ENCODE measurements around the gene AFF3. TPM values are rescaled to one million over a fixed set of nuclear protein-coding genes. Genes with fewer than 3 reads are reported as not detected.

The AFF3 gene
- total and polyA plus RNA-seq, 2 of the 13 experiments (the other 11 are each of a cell fraction or from before 2014, with no cell fraction given) = not detected

DNA sequence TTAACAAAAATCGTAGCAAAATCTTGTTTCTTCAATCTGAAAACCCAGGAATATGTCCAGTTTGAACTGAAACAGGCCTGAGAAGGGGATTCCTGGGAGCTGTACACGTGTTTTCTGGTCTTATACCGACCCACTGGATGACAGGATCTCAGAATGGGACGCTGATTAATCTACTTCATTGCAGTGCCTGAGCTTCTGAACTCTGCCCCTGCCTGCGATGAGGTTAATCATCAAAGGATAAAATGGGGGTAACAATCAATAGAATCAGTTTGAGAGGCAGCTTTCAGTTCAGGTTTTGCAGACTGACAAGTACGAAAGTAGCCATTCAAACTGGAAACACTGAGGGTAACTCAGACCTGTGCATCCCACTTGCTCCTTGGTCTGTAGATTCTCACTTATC, 378.6 kb downstream of the AFF3 start:
- Histone ChIP-seq H3K27ac (ENCODE audit: extremely low read length, insufficient read depth, low read length) (no peak overlapping the region), H2AFZ (ENCODE audit: low read length) (no peak overlapping the region), H3K36me3 (replicated peaks in 1 of 2; ENCODE audit: control insufficient read depth in 1 of 2, insufficient read depth in 2 of 2, low read length in 2 of 2) (no peaks in the 10 kb centered on the region), H3K79me2 (ENCODE audit: insufficient read depth, low read length) (no peaks in the 10 kb centered on the region), H3K27me3 (ENCODE audit: control insufficient read depth in 1 of 2, insufficient read depth in 2 of 2, low read length in 2 of 2) (no peaks in the 10 kb centered on the region), H3K4me1 (ENCODE audit: insufficient read depth, low read length) (no peaks in the 10 kb centered on the region), H4K20me1 (ENCODE audit: insufficient read depth, low read length) (no peaks in the 10 kb centered on the region), H3K4me2 (ENCODE audit: low read depth, low read length) (no peak overlapping the region), H3K9me3 (ENCODE audit: low read length) (no peaks in the 10 kb centered on the region), H3K9ac (ENCODE audit: insufficient read depth, low read depth, low read length) (no peak overlapping the region), H3K4me3 (replicated peaks in 1 of 3; ENCODE audit: insufficient read depth in 1 of 3, low read depth in 2 of 3, low read length in 3 of 3) (no peak overlapping the region)
- no peak for DNase-seq (ENCODE audit: low spot score)
- no peak for ATAC-seq
- no TSS peak for BruUV-seq (replicated peaks)
- 5% methylated on average over 6 of the region's 6 CpGs for WGBS (ENCODE audit: low lambda C conversion rate)
- intact Hi-C loops (cut with micrococcal nuclease; ENCODE audit: unreplicated experiment) (no loop called here), in situ Hi-C loops (cut with HindIII; ENCODE audit: extremely low pct_ligation_motif_present, low pct_unique_long_range_greater_than_20kb) (no loop called here)
- no peak for FAIRE-seq
- ChIA-PET POLR2A (no interaction called here), CTCF (ENCODE audit: low intra/inter-chr PET ratio, low total read pairs) (no interaction called here)
- TF ChIP-seq REL (CRISPR knock-in tag; conservative IDR thresholded peaks at IDR 0.05) = no peak
- TF ChIP-seq EZH2 (conservative IDR thresholded peaks at IDR 0.05; ENCODE audit: low read depth, low read length) = no peak
- no peak for TF ChIP-seq AKAP8 (CRISPR knock-in tag; IDR thresholded peaks at IDR 0.05)

DNA sequence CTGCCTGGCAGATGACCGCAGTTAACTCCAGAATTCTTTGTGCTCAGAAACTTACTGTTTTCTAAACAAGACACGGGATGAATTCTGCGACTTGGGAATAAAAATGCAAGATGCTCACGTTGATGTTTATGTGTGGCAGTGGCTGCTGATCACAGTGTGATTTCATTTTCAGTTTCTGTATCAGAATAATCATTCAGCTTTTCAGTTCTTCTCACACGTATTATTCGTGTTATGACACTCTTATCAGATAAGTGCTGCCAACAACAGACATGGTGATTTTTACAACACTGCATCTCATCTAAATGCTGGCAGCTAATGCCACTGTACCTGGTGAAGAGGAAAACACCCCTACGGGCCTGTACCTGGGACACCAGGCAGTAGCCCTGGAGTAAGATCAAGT, 379.7 kb downstream of the AFF3 start:
- intact Hi-C loops (cut with micrococcal nuclease; ENCODE audit: unreplicated experiment) (no loop called here), in situ Hi-C loops (cut with HindIII; ENCODE audit: extremely low pct_ligation_motif_present, low pct_unique_long_range_greater_than_20kb) (no loop called here)
- no peaks in the 10 kb centered on the region for H4K20me1 ChIP-seq (ENCODE audit: insufficient read depth, low read length)
- FAIRE-seq = no peak
- CTCF ChIA-PET (ENCODE audit: low intra/inter-chr PET ratio, low total read pairs) = no interaction called here
- H3K36me3 ChIP-seq (replicated peaks in 1 of 2; ENCODE audit: control insufficient read depth in 1 of 2, insufficient read depth in 2 of 2, low read length in 2 of 2) = no peaks in the 10 kb centered on the region
- H3K27ac ChIP-seq (ENCODE audit: extremely low read length, insufficient read depth, low read length) = no peak overlapping the region
- no peak overlapping the region for H3K4me3 ChIP-seq (replicated peaks in 1 of 3; ENCODE audit: insufficient read depth in 1 of 3, low read depth in 2 of 3, low read length in 3 of 3)
- no TSS peak for BruUV-seq (replicated peaks)
- H3K4me2 ChIP-seq (ENCODE audit: low read depth, low read length) = no peak overlapping the region
- WGBS (ENCODE audit: low lambda C conversion rate) = 59% methylated on average over 7 of the region's 7 CpGs
- no peak for ATAC-seq
- no peak for DNase-seq (ENCODE audit: low spot score)
- no peaks in the 10 kb centered on the region for H3K27me3 ChIP-seq (ENCODE audit: control insufficient read depth in 1 of 2, insufficient read depth in 2 of 2, low read length in 2 of 2)
- no peak overlapping the region for H2AFZ ChIP-seq (ENCODE audit: low read length)
- H3K4me1 ChIP-seq (ENCODE audit: insufficient read depth, low read length) = no peaks in the 10 kb centered on the region
- H3K79me2 ChIP-seq (ENCODE audit: insufficient read depth, low read length) = no peaks in the 10 kb centered on the region
- POLR2A ChIA-PET = no interaction called here
- no peak overlapping the region for H3K9ac ChIP-seq (ENCODE audit: insufficient read depth, low read depth, low read length)
- no peaks in the 10 kb centered on the region for H3K9me3 ChIP-seq (ENCODE audit: low read length)
- no peak for TF ChIP-seq ATF5 (CRISPR knock-in tag; IDR thresholded peaks at IDR 0.05; ENCODE audit: low read depth)
- no peak for TF ChIP-seq ZKSCAN1 (IDR thresholded peaks at IDR 0.05; ENCODE audit: low read length)
- TF ChIP-seq ZNF33A (CRISPR knock-in tag; IDR thresholded peaks at IDR 0.05; ENCODE audit: borderline replicate concordance) = no peak
- no peak for TF ChIP-seq CAMTA2 (CRISPR knock-in tag; IDR thresholded peaks at IDR 0.05; ENCODE audit: borderline replicate concordance)
- no peak for TF ChIP-seq ISL2 (CRISPR knock-in tag; IDR thresholded peaks at IDR 0.05)
- TF ChIP-seq ZNF234 (CRISPR knock-in tag; conservative IDR thresholded peaks at IDR 0.05) = no peak
- TF ChIP-seq ZNF800 (CRISPR knock-in tag; IDR thresholded peaks at IDR 0.05) = no peak
- TF ChIP-seq, protein P1, sequence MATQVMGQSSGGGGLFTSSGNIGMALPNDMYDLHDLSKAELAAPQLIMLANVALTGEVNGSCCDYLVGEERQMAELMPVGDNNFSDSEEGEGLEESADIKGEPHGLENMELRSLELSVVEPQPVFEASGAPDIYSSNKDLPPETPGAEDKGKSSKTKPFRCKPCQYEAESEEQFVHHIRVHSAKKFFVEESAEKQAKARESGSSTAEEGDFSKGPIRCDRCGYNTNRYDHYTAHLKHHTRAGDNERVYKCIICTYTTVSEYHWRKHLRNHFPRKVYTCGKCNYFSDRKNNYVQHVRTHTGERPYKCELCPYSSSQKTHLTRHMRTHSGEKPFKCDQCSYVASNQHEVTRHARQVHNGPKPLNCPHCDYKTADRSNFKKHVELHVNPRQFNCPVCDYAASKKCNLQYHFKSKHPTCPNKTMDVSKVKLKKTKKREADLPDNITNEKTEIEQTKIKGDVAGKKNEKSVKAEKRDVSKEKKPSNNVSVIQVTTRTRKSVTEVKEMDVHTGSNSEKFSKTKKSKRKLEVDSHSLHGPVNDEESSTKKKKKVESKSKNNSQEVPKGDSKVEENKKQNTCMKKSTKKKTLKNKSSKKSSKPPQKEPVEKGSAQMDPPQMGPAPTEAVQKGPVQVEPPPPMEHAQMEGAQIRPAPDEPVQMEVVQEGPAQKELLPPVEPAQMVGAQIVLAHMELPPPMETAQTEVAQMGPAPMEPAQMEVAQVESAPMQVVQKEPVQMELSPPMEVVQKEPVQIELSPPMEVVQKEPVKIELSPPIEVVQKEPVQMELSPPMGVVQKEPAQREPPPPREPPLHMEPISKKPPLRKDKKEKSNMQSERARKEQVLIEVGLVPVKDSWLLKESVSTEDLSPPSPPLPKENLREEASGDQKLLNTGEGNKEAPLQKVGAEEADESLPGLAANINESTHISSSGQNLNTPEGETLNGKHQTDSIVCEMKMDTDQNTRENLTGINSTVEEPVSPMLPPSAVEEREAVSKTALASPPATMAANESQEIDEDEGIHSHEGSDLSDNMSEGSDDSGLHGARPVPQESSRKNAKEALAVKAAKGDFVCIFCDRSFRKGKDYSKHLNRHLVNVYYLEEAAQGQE (IDR thresholded peaks at IDR 0.05; ENCODE audit: borderline replicate concordance in 1 of 2, low read depth in 1 of 2, low read length in 2 of 2) = no peak
- no peak for TF ChIP-seq ZNF878 (CRISPR knock-in tag; IDR thresholded peaks at IDR 0.05)
- no peak for TF ChIP-seq ZNF720 (CRISPR knock-in tag; IDR thresholded peaks at IDR 0.05)
- TF ChIP-seq ZNF3 (CRISPR knock-in tag; IDR thresholded peaks at IDR 0.05) = no peak

Data from HepG2 (cell line).